Adrenal gland (tissue), 5 donors: ENCODE measurements around the gene PLPPR2.

Experiments used
- CTCF ChIP-seq, 6 experiments: fragments of 450-650 bp in 4 of 6; fragments of 200-600 bp in 2 of 6; sonication (generic) in 1 of 6; IDR thresholded peaks; 1 replicate in 5 of 6; 2 replicates in 1 of 6; pipeline versions ENCODE4 v1.5.1 to v1.8.0; 2016 to 2021; ENCODE audit warnings: antibody characterized with exemption in 6 of 6, mild to moderate bottlenecking in 2 of 6, moderate library complexity in 1 of 6
- POLR2A ChIP-seq, 2 donors: fragments of 450-650 bp; IDR thresholded peaks; one replicate each; pipeline ENCODE4 v1.6.1; 2017; ENCODE audit warnings: antibody characterized with exemption in 2 of 2, mild to moderate bottlenecking in 2 of 2, moderate library complexity in 1 of 2
- donor health status: DM: no; HTN: no; CAD: no.

- TF ChIP-seq CTCF (IDR thresholded peaks at IDR 0.05) (no peak), POLR2A (IDR thresholded peaks at IDR 0.05) (no peak)
These were observed 24.7 kb downstream of the PLPPR2 start for GRCh38 chr19:11379857-11380350.
